K562 (cell line): ENCODE measurements around the gene SEPHS1. TPM values are rescaled to one million over a fixed set of nuclear protein-coding genes. Genes with fewer than 3 reads are reported as not detected.

Experiments used
- ATAC-seq: fragments of 200-7000 bp; cut with Tn5 transposase; 3 replicates; pipeline ENCODE4 v1.9.1; 2020; ENCODE audit warnings: moderate library complexity
- BruUV-seq: library from RNA; stranded (reverse); fragments of 400-500 nt; replicated peaks from 2 replicates; lab custom pipeline; 2021; lab: Mats Ljungman, UMichigan
- CTCF ChIA-PET: fragments of 300-600 bp; formaldehyde crosslinking; extraction: SDS; loops from one replicate; lab custom pipeline; 2021; ENCODE audit warnings: low intra/inter-chr PET ratio; lab: Yijun Ruan, JAX
- POLR2A ChIA-PET: fragments of 300-600, 350-650 bp; sonication (Branson Sonifier 250); formaldehyde crosslinking; extraction: SDS; loops from one replicate; lab custom pipeline; 2021; ENCODE audit warnings: antibody characterized with exemption, inconsistent platforms; lab: Yijun Ruan, JAX
- DNase-seq, 4 experiments: peaks; one replicate each; pipeline versions ENCODE4 v3.0.0 to v3.0.0-alpha.2; 2011 to 2018; ENCODE audit warnings: low spot score in 3 of 4, mixed read lengths in 3 of 4; ENCODE audit errors: extremely low read depth in 1 of 4
- FAIRE-seq: peaks from 2 replicates; lab custom pipeline; 2011; peaks lifted over from hg19 to GRCh38; lab: Jason Lieb, UNC
- H2AFZ ChIP-seq: 2 replicates; pipeline ENCODE4 v1.6.0; 2011; ENCODE audit warnings: low read depth, low read length, control low read depth, inconsistent platforms
- H3K27ac ChIP-seq: fragments of 200-600 bp; 3 replicates; pipeline ENCODE4 v1.8.0; 2011; ENCODE audit warnings: low read depth, mild to moderate bottlenecking, control low read depth, inconsistent platforms, low read length, moderate library complexity, mixed read lengths; ENCODE audit errors: extremely low read depth
- H3K27me3 ChIP-seq, 2 experiments: fragments of 300-600 bp in 1 of 2; 2 replicates in 1 of 2; 3 replicates in 1 of 2; pipeline versions ENCODE4 v1.6.0 to v1.8.0; 2011; ENCODE audit warnings: inconsistent platforms in 2 of 2, low read length in 2 of 2, mild to moderate bottlenecking in 1 of 2, mixed read lengths in 1 of 2, moderate library complexity in 1 of 2; ENCODE audit not compliant: control insufficient read depth in 2 of 2, insufficient read depth in 2 of 2
- H3K36me3 ChIP-seq: fragments of 300-600 bp; 3 replicates; pipeline ENCODE4 v1.8.0; 2011; ENCODE audit warnings: mild to moderate bottlenecking, low read length, inconsistent platforms; ENCODE audit not compliant: control insufficient read depth, insufficient read depth
- H3K4me1 ChIP-seq, 2 experiments: fragments of 200-600 bp in 1 of 2; replicated peaks in 1 of 2; 2 replicates in 1 of 2; 3 replicates in 1 of 2; pipeline versions ENCODE4 v1.5.1 to v1.8.0; 2011; ENCODE audit warnings: inconsistent platforms in 2 of 2, low read length in 2 of 2, mild to moderate bottlenecking in 1 of 2, mixed read lengths in 1 of 2, moderate library complexity in 1 of 2; ENCODE audit not compliant: control insufficient read depth in 2 of 2, insufficient read depth in 2 of 2
- H3K4me2 ChIP-seq: 2 replicates; pipeline ENCODE4 v1.6.1; 2011; ENCODE audit warnings: low read length, control low read depth, inconsistent platforms, mixed read lengths; ENCODE audit not compliant: insufficient read depth
- H3K4me3 ChIP-seq: fragments of 200-600 bp; sonication (generic), shearing (Covaris generic); 2 replicates; pipeline ENCODE4 v1.5.1; 2016; ENCODE audit warnings: control low read depth, inconsistent platforms
- H3K79me2 ChIP-seq: fragments of 200-600 bp; 3 replicates; pipeline ENCODE4 v1.8.0; 2011; ENCODE audit warnings: low read length, inconsistent platforms; ENCODE audit not compliant: control insufficient read depth, insufficient read depth
- H3K9ac ChIP-seq, 2 experiments: 2 replicates each; pipeline versions ENCODE4 v1.6.0 to v1.6.1; 2011; ENCODE audit warnings: low read depth in 2 of 2, low read length in 2 of 2, control low read depth in 1 of 2, inconsistent platforms in 1 of 2, mild to moderate bottlenecking in 1 of 2, mixed read lengths in 1 of 2; ENCODE audit not compliant: insufficient read depth in 1 of 2
- H3K9me1 ChIP-seq: one replicate; pipeline ENCODE4 v1.6.0; 2011; ENCODE audit warnings: inconsistent platforms, mild to moderate bottlenecking, low read length, moderate library complexity; ENCODE audit not compliant: control insufficient read depth, insufficient read depth
- H3K9me3 ChIP-seq: replicated peaks from 2 replicates; pipeline ENCODE4 v1.5.1; 2011; ENCODE audit warnings: low read depth, low read length, inconsistent platforms; ENCODE audit not compliant: control insufficient read depth, insufficient read depth
- H4K20me1 ChIP-seq: replicated peaks from 2 replicates; pipeline ENCODE4 v1.6.1; 2011; ENCODE audit warnings: low read length, inconsistent platforms, mixed read lengths; ENCODE audit not compliant: control insufficient read depth, insufficient read depth
- BCL6 ChIP-seq: fragments of 250-450 bp; sonication (Bioruptor Pico); IDR thresholded peaks from 2 replicates; pipeline ENCODE4 v1.4.0; 2020
- CBX3 ChIP-seq, 2 experiments: IDR thresholded peaks; 1 replicate in 1 of 2; 2 replicates in 1 of 2; pipeline ENCODE4 v1.6.1; 2012; ENCODE audit warnings: inconsistent platforms in 2 of 2, low read length in 2 of 2, borderline replicate concordance in 1 of 2, control low read depth in 1 of 2
- FOS ChIP-seq: IDR thresholded peaks from 3 replicates; pipeline ENCODE4 v1.6.1; 2011; ENCODE audit not compliant: insufficient read length; ENCODE audit errors: extremely low read depth
- MITF ChIP-seq: IDR thresholded peaks from 2 replicates; pipeline ENCODE4 v1.6.1; 2014; ENCODE audit warnings: antibody characterized with exemption
- NR4A1 ChIP-seq, 2 experiments: fragments of 250-450 bp in 1 of 2; fragments of 450-650 bp in 1 of 2; sonication (Bioruptor Pico) in 1 of 2; IDR thresholded peaks; 2 replicates each; pipeline versions ENCODE4 v1.4.0 to v1.6.1; 2016 to 2020; ENCODE audit warnings: mild to moderate bottlenecking in 2 of 2, missing compliant biosample characterization in 1 of 2, missing genetic modification characterization in 1 of 2, moderate library complexity in 1 of 2
- NUFIP1 ChIP-seq: fragments of 450-650 bp; IDR thresholded peaks from 2 replicates; pipeline ENCODE4 v1.6.1; 2018; ENCODE audit not compliant: partially characterized antibody
- PCBP1 ChIP-seq: fragments of 200-400 bp; formaldehyde crosslinking; IDR thresholded peaks from 2 replicates; pipeline ENCODE4 v1.6.1; 2018; ENCODE audit warnings: mild to moderate bottlenecking, low read depth, low read length; ENCODE audit not compliant: poor library complexity, severe bottlenecking
- PHF20 ChIP-seq: fragments of 450-650 bp; IDR thresholded peaks from 2 replicates; pipeline ENCODE4 v1.6.1; 2018; ENCODE audit not compliant: partially characterized antibody
- PML ChIP-seq: IDR thresholded peaks from 2 replicates; pipeline ENCODE4 v1.6.1; 2012; ENCODE audit warnings: low read length, inconsistent platforms
- TRIM25 ChIP-seq: fragments of 450-650 bp; IDR thresholded peaks from 2 replicates; pipeline ENCODE4 v1.7.0; 2016; ENCODE audit warnings: borderline replicate concordance
- ZNF696 ChIP-seq: fragments of 250-450 bp; sonication (Bioruptor Pico); conservative IDR thresholded peaks from 2 replicates; pipeline ENCODE4 v1.4.0; 2020; ENCODE audit warnings: mild to moderate bottlenecking, moderate library complexity
- WGBS: fragments of 100-300 bp; shearing (Covaris generic); methylation state at CpG from one replicate; pipeline ENCODE4 v1.1.6; 2016; ENCODE audit warnings: low coverage, mixed read lengths; ENCODE audit not compliant: insufficient coverage; ENCODE audit errors: missing lambda C conversion rate; 5-methylcytosine and 5-hydroxymethylcytosine counted together
- in situ Hi-C: fragments of 300-500 bp; cut with MboI; formaldehyde crosslinking; loops from 4 replicates; pipeline ENCODE4 v1.15.0; 2018; ENCODE audit warnings: inconsistent platforms, mixed read lengths
- intact Hi-C: fragments of 100-400 bp; cut with micrococcal nuclease; formaldehyde crosslinking; loops from 2 replicates; pipeline ENCODE4 v1.14.2; 2022
- polyA plus RNA-seq, 8 experiments: library from polyadenylated mRNA; depleted of rRNA in 4 of 8; stranded (reverse) in 5 of 8; unstranded in 3 of 8; fragments of >200 nt; fragmentation: Nextera tagmentation in 2 of 8; fragmentation: Illumina TruSeq in 1 of 8; extraction: Ambion mirVana in 2 of 8; extraction: Trizol in 1 of 8; gene quantifications; 2 replicates each; pipeline versions ENCODE4 v1.2.1 to v1.2.3, GENCODE V29; 2011 to 2014; ENCODE audit warnings: inconsistent platforms in 1 of 8, missing spikeins in 1 of 8
- total RNA-seq, 7 experiments: library from RNA; depleted of rRNA in 6 of 7; stranded (reverse); fragments of >200 nt in 6 of 7; fragmentation: Illumina TruSeq in 2 of 7; extraction: Trizol in 2 of 7; gene quantifications; 2 replicates each; pipeline versions ENCODE4 v1.2.1 to v1.2.3, GENCODE V29; 2011 to 2021; ENCODE audit warnings: low replicate concordance in 1 of 7

SEPHS1 gene
- total and polyA plus RNA-seq, 9 of the 15 experiments (the other 6 are each of a cell fraction or from before 2014, with no cell fraction given): 14.7 to 82.8 (median 41.8) TPM

- DNase-seq: no peak
- CTCF ChIA-PET: no interaction called here
- Histone ChIP-seq H4K20me1 (no peaks in the 10 kb centered on the region), H3K27ac (no peak overlapping the region), H3K79me2 (no peaks in the 10 kb centered on the region), H3K36me3 (peaks cover 6% of the 10 kb centered on the region; the same call in 1 of the 3 replicates), H3K4me3 (no peak overlapping the region)
- POLR2A ChIA-PET: no interaction called here
- TF ChIP-seq BCL6 (CRISPR knock-in tag): no peak
- TF ChIP-seq, all 486 proteins: peak for 0
- ATAC-seq (no peak), FAIRE-seq (no peak)
- no peak overlapping the region for H2AFZ ChIP-seq
- no peaks in the 10 kb centered on the region for H3K9me3 ChIP-seq
- intact Hi-C loops: no loop called here
- H3K9ac ChIP-seq: no peak overlapping the region
- in situ Hi-C loops: no loop called here
- no peaks in the 10 kb centered on the region for H3K9me1 ChIP-seq
- no peak overlapping the region for H3K4me2 ChIP-seq
- H3K4me1 ChIP-seq: no peaks in the 10 kb centered on the region; a peak in 1 of 5 replicates
- BruUV-seq: no TSS peak
- H3K27me3 ChIP-seq: no peaks in the 10 kb centered on the region
Measured at GRCh38 chr10:13315361-13315760, 32.7 kb downstream of the SEPHS1 start.

- DNase-seq: no peak
- no peaks in the 10 kb centered on the region for H3K27me3 ChIP-seq
- H4K20me1 ChIP-seq: no peaks in the 10 kb centered on the region
- no peak overlapping the region for H3K27ac ChIP-seq
- H3K4me3 ChIP-seq: no peak overlapping the region
- no peak for FAIRE-seq
- no peaks in the 10 kb centered on the region for H3K79me2 ChIP-seq
- WGBS: 39% methylated on average over 5 of the region's 5 CpGs
- in situ Hi-C loops (no loop called here), intact Hi-C loops (no loop called here)
- ATAC-seq: no peak; the same call in 2 of the 3 replicates
- BruUV-seq: no TSS peak
- H3K9me3 ChIP-seq: no peaks in the 10 kb centered on the region
- H3K36me3 ChIP-seq: no peaks in the 10 kb centered on the region
- H2AFZ ChIP-seq: no peak overlapping the region
- no peak overlapping the region for H3K9ac ChIP-seq
- H3K9me1 ChIP-seq: no peaks in the 10 kb centered on the region
- no peak overlapping the region for H3K4me2 ChIP-seq
- H3K4me1 ChIP-seq: no peaks in the 10 kb centered on the region; a peak in 1 of 5 replicates
- CTCF ChIA-PET: no interaction called here
- POLR2A ChIA-PET: interaction anchor here (0.7 kb wide), 1 partner anchor 12 kb away, joined by 3 read pairs; no protein-coding TSS in a partner anchor
- TF ChIP-seq PML: no peak
- TF ChIP-seq CBX3 (IDR thresholded peaks at IDR 0.05; ENCODE audit: borderline replicate concordance in 1 of 2, low read length in 2 of 2): no peak
- TF ChIP-seq PHF20: no peak
- TF ChIP-seq ZNF696 (CRISPR knock-in tag): no peak
- no peak for TF ChIP-seq PCBP1
- TF ChIP-seq MITF: no peak
- no peak for TF ChIP-seq BCL6 (CRISPR knock-in tag)
- no peak for TF ChIP-seq TRIM25
- no peak for TF ChIP-seq NUFIP1
- TF ChIP-seq FOS: no peak
- TF ChIP-seq NR4A1 (CRISPR knock-in tag; IDR thresholded peaks at IDR 0.05): no peak
- no peak for TF ChIP-seq NR4A1 (tag; IDR thresholded peaks at IDR 0.05)
Measured at GRCh38 chr10:13311177-13311575, 36.9 kb downstream of the SEPHS1 start.
